ENCODE data around the gene ARF3.

- TF ChIP-seq, protein P1, sequence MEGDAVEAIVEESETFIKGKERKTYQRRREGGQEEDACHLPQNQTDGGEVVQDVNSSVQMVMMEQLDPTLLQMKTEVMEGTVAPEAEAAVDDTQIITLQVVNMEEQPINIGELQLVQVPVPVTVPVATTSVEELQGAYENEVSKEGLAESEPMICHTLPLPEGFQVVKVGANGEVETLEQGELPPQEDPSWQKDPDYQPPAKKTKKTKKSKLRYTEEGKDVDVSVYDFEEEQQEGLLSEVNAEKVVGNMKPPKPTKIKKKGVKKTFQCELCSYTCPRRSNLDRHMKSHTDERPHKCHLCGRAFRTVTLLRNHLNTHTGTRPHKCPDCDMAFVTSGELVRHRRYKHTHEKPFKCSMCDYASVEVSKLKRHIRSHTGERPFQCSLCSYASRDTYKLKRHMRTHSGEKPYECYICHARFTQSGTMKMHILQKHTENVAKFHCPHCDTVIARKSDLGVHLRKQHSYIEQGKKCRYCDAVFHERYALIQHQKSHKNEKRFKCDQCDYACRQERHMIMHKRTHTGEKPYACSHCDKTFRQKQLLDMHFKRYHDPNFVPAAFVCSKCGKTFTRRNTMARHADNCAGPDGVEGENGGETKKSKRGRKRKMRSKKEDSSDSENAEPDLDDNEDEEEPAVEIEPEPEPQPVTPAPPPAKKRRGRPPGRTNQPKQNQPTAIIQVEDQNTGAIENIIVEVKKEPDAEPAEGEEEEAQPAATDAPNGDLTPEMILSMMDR (IDR thresholded peaks at IDR 0.05) = no peak
- no peak for TF ChIP-seq POLR2A (IDR thresholded peaks at IDR 0.05)
- no peak for TF ChIP-seq EP300 (IDR thresholded peaks at IDR 0.05)
Observed at GRCh38 chr12:48894271-48894670, 63.0 kb downstream of the ARF3 start.

Data from ovary (tissue), 3 donors.